ENCODE results near the gene CAPN8.

CAPN8 gene

GRCh38 chr1:223700388-223700918 is 35.0 kb upstream of the CAPN8 start:
- H3K4me2 ChIP-seq (ENCODE audit: low read length): no peak overlapping the region
- no peak for TF ChIP-seq EZH2 (IDR thresholded peaks at IDR 0.05; ENCODE audit: borderline replicate concordance, low read length)
- H3K27me3 ChIP-seq (ENCODE audit: insufficient read depth, low read length): no peaks in the 10 kb centered on the region; the same call in 1 of the 2 replicates
- H3K9me2 ChIP-seq (ENCODE audit: low read depth, low read length): no peaks in the 10 kb centered on the region
- H4K20me1 ChIP-seq (ENCODE audit: insufficient read depth, low read length): no peaks in the 10 kb centered on the region
- H3K36me3 ChIP-seq (ENCODE audit: insufficient read depth, low read length): no peaks in the 10 kb centered on the region
- H3K27ac ChIP-seq (ENCODE audit: low read depth, low read length, poor library complexity, severe bottlenecking): no peak overlapping the region
- H3K4me1 ChIP-seq (ENCODE audit: insufficient read depth, low read length, severe bottlenecking): peaks cover 4% of the 10 kb centered on the region
- no peak overlapping the region for H3K4me3 ChIP-seq (ENCODE audit: low read depth, low read length, poor library complexity, severe bottlenecking)
- H3K9me3 ChIP-seq (ENCODE audit: low read length): no peaks in the 10 kb centered on the region
- no peaks in the 10 kb centered on the region for H3F3A ChIP-seq (ENCODE audit: insufficient read depth, low read length)
- no peaks in the 10 kb centered on the region for H3K79me2 ChIP-seq (ENCODE audit: insufficient read depth, low read length)
- no peak overlapping the region for H2AFZ ChIP-seq (ENCODE audit: low read length)
- no peak overlapping the region for H3K9ac ChIP-seq (ENCODE audit: low read length)

- TF ChIP-seq EZH2 (IDR thresholded peaks at IDR 0.05; ENCODE audit: borderline replicate concordance, low read length): no peak
- TF ChIP-seq CTCF (IDR thresholded peaks at IDR 0.05; ENCODE audit: low read length): no peak
- Histone ChIP-seq H3K27ac (ENCODE audit: low read depth, low read length, poor library complexity, severe bottlenecking) (no peak overlapping the region), H3K9me3 (ENCODE audit: low read length) (no peaks in the 10 kb centered on the region), H3F3A (ENCODE audit: insufficient read depth, low read length) (no peaks in the 10 kb centered on the region), H2AFZ (ENCODE audit: low read length) (no peak overlapping the region), H3K9me2 (ENCODE audit: low read depth, low read length) (no peaks in the 10 kb centered on the region), H3K27me3 (ENCODE audit: insufficient read depth, low read length) (no peaks in the 10 kb centered on the region; the same call in 1 of the 2 replicates), H3K4me3 (ENCODE audit: low read depth, low read length, poor library complexity, severe bottlenecking) (no peak overlapping the region), H3K4me1 (ENCODE audit: insufficient read depth, low read length, severe bottlenecking) (peaks cover 4% of the 10 kb centered on the region), H3K4me2 (ENCODE audit: low read length) (no peak overlapping the region), H3K9ac (ENCODE audit: low read length) (no peak overlapping the region), H4K20me1 (ENCODE audit: insufficient read depth, low read length) (no peaks in the 10 kb centered on the region), H3K79me2 (ENCODE audit: insufficient read depth, low read length) (no peaks in the 10 kb centered on the region), H3K36me3 (ENCODE audit: insufficient read depth, low read length) (no peaks in the 10 kb centered on the region)
These were observed 30.4 kb upstream of the CAPN8 start for GRCh38 chr1:223695941-223696340.

- Histone ChIP-seq H3K4me2 (ENCODE audit: low read length) (no peak overlapping the region), H3K4me1 (ENCODE audit: insufficient read depth, low read length, severe bottlenecking) (peaks cover 4% of the 10 kb centered on the region), H3K9me3 (ENCODE audit: low read length) (no peaks in the 10 kb centered on the region), H2AFZ (ENCODE audit: low read length) (no peak overlapping the region), H3K27ac (ENCODE audit: low read depth, low read length, poor library complexity, severe bottlenecking) (no peak overlapping the region), H3K9me2 (ENCODE audit: low read depth, low read length) (no peaks in the 10 kb centered on the region), H3K79me2 (ENCODE audit: insufficient read depth, low read length) (no peaks in the 10 kb centered on the region), H4K20me1 (ENCODE audit: insufficient read depth, low read length) (no peaks in the 10 kb centered on the region), H3K4me3 (ENCODE audit: low read depth, low read length, poor library complexity, severe bottlenecking) (no peak overlapping the region), H3K36me3 (ENCODE audit: insufficient read depth, low read length) (no peaks in the 10 kb centered on the region), H3K27me3 (ENCODE audit: insufficient read depth, low read length) (no peaks in the 10 kb centered on the region; the same call in 1 of the 2 replicates), H3K9ac (ENCODE audit: low read length) (no peak overlapping the region), H3F3A (ENCODE audit: insufficient read depth, low read length) (no peaks in the 10 kb centered on the region)
- TF ChIP-seq CTCF (IDR thresholded peaks at IDR 0.05; ENCODE audit: low read length) (no peak), EZH2 (IDR thresholded peaks at IDR 0.05; ENCODE audit: borderline replicate concordance, low read length) (no peak)
These were observed 29.6 kb upstream of the CAPN8 start for GRCh38 chr1:223695014-223695548.

- Histone ChIP-seq H3K4me3 (ENCODE audit: low read depth, low read length, poor library complexity, severe bottlenecking) (no peak overlapping the region), H3K9me2 (ENCODE audit: low read depth, low read length) (no peaks in the 10 kb centered on the region), H3K27ac (ENCODE audit: low read depth, low read length, poor library complexity, severe bottlenecking) (no peak overlapping the region), H2AFZ (ENCODE audit: low read length) (no peak overlapping the region), H4K20me1 (ENCODE audit: insufficient read depth, low read length) (no peaks in the 10 kb centered on the region), H3K9me3 (ENCODE audit: low read length) (no peaks in the 10 kb centered on the region), H3F3A (ENCODE audit: insufficient read depth, low read length) (no peaks in the 10 kb centered on the region), H3K36me3 (ENCODE audit: insufficient read depth, low read length) (no peaks in the 10 kb centered on the region), H3K4me2 (ENCODE audit: low read length) (no peak overlapping the region), H3K4me1 (ENCODE audit: insufficient read depth, low read length, severe bottlenecking) (no peaks in the 10 kb centered on the region), H3K27me3 (ENCODE audit: insufficient read depth, low read length) (no peaks in the 10 kb centered on the region; the same call in 1 of the 2 replicates), H3K79me2 (ENCODE audit: insufficient read depth, low read length) (no peaks in the 10 kb centered on the region), H3K9ac (ENCODE audit: low read length) (no peak overlapping the region)
- TF ChIP-seq EZH2 (IDR thresholded peaks at IDR 0.05; ENCODE audit: borderline replicate concordance, low read length): no peak
- TF ChIP-seq CTCF (IDR thresholded peaks at IDR 0.05; ENCODE audit: low read length): no peak
These were observed 25.6 kb upstream of the CAPN8 start for GRCh38 chr1:223691121-223691520.

Measured in OCI-LY1 (cell line).